Erythroblast (primary cell): ENCODE measurements around the gene CD248.

ENCODE experiments used
- GATA1 ChIP-seq: IDR thresholded peaks from 2 replicates; pipeline ENCODE4 v1.6.1; 2011; ENCODE audit warnings: low read depth, mild to moderate bottlenecking, control low read depth, low read length, moderate library complexity
- POLR2A ChIP-seq: IDR thresholded peaks from 2 replicates; pipeline ENCODE4 v1.6.1; 2011; ENCODE audit warnings: mild to moderate bottlenecking, low read length

GRCh38 chr11:66294626-66295620 lies 21.9 kb downstream of the CD248 start:
- no peak for TF ChIP-seq POLR2A
- TF ChIP-seq GATA1: no peak
